ENCODE data around the gene FAM153A.
"Not testable (repeated sequence)": the region's sequence is repeated elsewhere in the genome, so short reads cannot be mapped to it uniquely, and the experiment has no call there.

Gene FAM153A

DNA sequence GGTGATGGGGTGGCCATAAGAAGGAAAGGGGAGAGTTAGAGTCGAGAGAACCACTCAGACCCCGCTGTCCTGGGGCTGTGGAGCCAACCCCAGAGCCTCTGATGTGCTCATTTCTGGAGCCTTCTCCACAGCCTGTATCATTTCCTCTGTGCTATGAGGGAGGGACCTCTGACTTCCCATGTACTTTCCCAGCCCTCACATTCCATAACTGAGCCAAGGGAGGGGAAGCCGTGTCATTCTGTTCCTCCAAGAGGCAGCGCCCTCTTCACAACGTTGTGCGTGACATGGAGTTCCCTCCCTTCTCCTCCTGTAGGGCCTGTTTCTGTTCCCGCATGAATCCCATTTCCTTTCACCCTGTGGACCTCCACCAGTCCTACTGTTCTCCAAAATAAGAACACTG lies 57.8 kb downstream of the FAM153A start:
- DNase-seq (ENCODE audit: low read depth) = not testable (repeated sequence)

DNA sequence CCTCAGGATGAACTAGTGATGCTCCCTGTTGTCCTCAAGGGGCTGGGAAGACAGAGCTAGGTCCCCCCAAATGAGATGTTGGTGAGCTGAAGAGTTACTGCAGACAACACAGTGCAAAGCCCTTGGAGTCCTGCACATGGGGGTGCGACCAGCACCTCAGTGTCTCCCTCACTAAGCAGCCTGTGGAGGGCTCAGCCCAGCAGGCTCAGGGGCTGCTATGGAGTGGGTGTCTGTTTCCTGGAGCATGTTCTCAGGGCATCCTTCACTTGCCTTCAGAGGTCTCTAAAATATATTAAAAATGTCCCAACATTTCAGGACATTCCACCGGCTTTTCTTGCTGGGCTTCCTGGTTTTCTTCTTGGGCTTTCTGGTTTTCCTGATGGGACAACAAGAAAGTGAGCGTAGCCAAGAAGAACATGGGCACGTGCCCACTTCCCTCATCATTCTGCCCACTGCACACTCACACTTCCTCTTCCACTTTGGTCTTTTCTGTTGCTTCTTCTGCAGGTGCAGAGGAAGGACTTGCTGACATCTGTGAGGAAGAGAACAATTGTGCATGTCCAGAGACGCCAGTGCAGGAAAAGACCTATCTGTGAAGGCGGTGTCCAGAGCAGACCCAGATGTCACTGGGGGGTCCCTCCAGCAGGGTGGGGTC lies 58.7 kb downstream of the FAM153A start:
- DNase-seq (ENCODE audit: low read depth) = not testable (repeated sequence)

DNA sequence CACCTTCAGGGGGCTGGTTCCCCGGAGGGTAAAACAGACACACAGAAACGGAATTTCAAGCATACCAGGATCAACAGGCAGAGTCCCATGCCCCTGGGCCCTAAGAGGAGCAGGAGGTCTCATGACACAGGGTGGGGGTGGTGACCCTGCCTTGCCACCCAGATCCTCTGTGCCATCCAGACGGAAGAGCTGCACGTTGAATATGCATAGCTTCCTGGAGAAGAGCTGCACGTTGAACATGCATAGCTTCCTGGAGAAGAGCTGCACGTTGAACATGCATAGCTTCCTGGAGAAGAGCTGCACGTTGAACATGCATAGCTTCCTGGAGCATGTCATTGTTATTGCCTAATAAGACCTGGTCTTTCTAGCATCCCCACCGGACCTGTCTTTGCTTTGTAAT lies 59.9 kb downstream of the FAM153A start:
- not testable (repeated sequence) for DNase-seq (ENCODE audit: low read depth)

DNA sequence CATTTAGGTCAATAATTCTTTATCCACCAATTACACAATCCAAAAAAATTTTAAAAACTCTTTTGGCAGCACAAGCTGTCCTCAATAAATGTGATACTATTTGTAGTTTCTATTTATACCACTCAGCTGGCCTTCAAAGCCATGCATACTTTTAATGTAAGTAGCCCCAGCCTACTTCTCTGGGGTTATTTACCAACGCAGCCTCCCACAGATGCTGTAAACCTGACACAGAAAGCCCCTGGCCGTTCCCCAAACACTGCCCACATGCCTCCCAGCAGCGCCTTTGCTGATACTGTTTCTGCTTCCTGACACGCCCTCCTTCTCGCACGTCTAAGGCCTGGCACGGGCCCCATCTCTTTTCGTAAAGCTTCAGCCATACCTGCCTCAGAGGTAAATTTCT lies 62.7 kb downstream of the FAM153A start:
- not testable (repeated sequence) for DNase-seq (ENCODE audit: low read depth)

DNA sequence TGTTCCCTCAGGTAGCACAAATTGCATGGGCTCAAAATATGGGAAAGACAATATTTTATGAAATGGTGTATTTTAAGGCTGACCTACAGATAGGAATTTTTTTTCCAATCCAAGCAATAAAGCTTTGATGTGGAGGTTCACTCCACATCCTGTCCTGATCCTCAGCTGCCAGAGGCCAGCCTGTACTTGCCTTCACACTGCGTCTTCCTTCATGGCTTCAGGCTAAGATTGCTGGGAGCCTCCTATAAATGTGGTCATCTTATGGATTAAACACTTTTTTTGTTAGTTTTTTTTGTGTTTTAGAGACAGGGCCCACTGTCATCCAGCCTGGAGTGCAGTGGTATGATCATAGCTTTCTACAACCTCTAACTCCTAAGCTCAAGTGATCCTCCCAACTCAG lies 67.3 kb downstream of the FAM153A start:
- DNase-seq (ENCODE audit: low read depth) = not testable (repeated sequence)

DNA sequence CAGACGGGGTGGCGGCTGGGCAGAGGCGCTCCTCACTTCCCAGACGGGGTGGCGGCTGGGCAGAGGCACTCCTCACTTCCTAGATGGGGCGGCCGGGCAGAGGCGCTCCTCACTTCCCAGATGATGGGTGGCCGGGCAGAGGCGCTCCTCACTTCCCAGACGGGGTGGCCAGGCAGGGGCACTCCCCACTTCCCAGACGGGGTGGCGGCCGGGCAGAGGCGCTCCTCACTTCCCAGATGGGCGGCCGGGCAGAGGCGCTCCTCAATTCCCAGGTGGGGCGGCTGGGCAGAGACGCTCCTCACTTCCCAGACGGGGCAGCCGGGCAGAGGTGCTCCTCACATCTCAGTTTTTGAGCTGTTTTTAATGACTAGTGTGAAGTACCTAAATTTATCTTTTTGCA lies 86.6 kb downstream of the FAM153A start:
- DNase-seq (ENCODE audit: low read depth) = not testable (repeated sequence)

DNA sequence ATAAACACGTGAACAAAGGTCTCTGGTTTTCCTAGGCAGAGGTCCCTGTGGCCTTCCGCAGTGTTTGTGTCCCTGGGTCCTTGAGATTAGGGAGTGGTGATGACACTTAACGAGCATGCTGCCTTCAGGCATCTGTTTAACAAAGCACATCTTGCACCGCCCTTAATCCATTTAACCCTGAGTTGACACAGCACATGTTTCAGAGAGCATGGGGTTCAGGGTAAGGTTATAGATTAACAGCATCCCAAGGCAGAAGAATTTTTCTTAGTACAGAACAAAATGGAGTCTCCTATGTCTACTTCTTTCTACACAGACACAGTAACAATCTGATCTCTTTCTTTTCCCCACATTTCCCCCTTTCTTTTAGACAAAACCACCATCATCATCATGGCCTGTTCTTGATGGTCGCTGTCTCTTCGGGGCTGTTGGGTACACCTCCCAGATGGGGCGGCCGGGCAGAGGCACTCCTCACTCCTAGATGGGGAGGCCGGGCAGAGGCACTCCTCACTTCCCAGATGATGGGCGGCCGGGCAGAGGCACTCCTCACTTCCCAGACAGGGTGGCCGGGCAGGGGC lies 87.3 kb downstream of the FAM153A start:
- not testable (repeated sequence) for DNase-seq (ENCODE audit: low read depth)

DNA sequence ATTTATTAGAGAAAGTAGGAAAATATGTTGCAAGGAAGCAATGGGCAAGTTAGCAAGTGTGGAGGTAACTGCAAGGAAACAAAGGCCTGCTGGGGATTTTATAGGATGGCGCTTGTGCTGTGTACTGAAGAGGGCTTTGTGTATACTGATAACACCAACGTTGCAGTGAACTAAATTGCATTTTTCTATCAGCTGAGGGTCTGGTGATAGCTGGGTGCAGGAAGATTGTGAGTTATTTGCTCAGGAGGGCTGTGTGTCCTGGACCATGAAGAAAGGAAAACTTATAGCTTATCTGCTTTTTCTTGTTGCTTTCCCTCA lies 88.2 kb downstream of the FAM153A start:
- not testable (repeated sequence) for DNase-seq (ENCODE audit: low read depth)

DNA sequence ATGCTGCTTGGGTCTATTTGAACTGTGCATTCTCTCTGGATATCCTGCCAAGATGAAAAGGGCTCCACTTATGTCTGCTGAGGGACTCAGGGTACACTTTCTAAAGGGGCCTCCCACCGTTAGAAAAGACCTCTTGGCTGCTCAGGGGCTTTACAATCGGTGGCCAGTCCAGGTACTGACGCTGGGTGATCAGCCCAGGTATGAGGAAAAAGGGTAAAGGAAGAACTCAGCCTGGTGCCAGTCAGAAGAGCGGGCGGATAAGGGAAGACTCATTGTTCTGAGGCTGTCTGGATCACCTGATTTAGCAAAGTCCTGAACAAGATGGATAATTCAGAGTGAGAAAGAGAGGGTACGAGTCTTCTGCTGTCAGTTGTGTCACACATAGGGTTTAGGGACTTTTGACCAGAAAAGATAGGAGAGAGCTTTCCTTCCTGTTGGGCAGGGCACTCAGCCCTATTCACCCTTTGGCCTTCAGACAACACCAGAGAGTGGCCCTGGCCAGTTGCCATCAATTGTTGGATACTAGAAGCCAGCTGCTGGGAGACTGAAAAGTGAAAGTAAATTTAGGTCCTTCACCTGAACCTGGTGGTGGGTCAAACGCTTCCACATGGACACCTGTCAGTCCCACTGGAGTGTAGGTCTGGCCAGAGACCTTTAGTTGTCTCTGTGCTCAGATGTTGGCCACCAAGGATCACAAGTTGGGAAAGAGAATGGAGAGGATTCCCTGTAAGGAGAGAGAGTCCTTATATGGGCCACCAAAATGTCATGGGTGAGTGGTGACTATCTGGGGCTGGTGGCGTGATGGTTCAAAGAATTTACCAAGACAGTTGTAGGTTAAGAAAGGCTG lies 88.8 kb downstream of the FAM153A start:
- DNase-seq (ENCODE audit: low read depth) = not testable (repeated sequence)

DNA sequence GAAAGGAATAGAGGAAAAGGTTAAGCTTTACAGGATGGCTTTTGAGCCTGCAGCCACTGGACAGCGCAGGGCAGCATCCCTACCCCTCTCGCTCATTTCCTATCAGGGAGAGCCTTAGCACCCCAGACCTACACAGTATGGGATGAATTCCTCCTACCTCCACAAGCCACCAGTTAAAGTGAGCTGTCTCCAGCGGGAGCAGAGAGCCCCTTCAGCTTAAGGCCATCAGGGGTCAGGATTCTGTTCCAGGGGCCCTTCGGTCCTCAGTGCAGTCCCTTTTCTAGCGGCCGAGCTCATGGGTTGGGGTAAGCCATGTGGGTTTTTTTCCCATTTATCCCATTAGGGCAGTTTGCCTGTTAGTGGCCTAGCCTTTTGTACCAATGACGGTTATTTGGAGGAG lies 89.7 kb downstream of the FAM153A start:
- not testable (repeated sequence) for DNase-seq (ENCODE audit: low read depth)

DNA sequence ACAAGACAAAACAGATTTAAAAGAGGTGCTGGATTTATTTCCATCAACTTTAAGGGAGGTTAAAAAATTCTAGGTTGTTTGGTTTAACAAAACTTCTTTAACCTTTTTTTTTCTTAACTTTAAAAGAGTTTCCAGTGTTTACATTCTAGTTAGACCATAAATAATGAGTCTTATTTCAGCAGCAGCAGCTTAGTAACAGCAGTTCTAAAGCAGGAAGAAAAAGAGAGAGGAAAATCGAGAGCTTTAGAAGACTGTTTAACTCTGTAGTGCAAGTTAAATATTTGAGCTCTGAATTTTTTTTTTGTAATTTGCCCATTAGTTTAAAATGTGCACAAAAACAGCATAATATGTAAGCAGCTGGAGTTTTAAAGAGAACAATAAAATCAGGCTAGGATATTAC lies 90.2 kb downstream of the FAM153A start:
- not testable (repeated sequence) for DNase-seq (ENCODE audit: low read depth)

DNA sequence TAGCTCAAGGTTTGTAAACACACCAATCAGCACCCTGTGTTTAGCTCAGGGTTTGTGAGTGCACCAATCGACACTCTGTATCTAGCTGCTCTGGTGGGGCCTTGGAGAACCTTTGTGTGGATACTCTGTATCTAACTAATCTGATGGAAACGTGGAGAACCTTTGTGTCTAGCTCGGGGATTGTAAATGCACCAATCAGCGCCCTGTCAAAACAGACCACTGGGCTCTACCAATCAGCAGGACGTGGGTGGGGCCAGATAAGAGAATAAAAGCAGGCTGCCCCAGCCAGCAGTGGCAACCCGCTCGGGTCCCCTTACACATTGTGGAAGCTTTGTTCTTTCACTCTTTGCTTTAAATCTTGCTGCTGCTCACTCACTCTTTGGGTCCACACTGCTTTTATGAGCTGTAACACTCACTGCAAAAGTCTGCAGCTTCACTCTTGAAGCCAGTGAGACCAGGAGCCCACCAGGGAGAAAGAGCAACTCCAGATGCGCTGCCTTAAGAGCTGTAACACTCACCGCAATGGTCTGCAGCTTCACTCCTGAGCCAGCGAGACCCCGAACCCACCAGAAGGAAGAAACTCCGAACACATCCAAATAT lies 93.6 kb downstream of the FAM153A start:
- not testable (repeated sequence) for DNase-seq (ENCODE audit: low read depth)

DNA sequence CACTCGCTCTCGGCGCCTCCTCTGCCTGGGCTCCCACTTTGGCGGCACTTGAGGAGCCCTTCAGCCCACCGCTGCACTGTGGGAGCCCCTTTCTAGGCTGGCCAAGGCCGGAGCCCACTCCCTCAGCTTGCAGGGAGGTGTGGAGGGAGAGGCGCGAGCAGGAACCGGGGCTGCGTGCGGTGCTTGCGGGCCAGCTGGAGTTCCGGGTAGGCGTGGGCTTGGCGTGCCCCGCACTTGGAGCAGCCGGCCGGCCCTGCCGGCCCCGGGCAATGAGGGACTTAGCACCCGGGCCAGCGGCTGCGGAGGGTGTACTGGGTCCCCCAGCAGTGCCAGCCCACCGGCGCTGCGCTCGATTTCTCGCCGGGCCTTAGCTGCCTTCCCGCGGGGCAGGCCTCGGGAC lies 94.6 kb downstream of the FAM153A start:
- not testable (repeated sequence) for DNase-seq (ENCODE audit: low read depth)

DNA sequence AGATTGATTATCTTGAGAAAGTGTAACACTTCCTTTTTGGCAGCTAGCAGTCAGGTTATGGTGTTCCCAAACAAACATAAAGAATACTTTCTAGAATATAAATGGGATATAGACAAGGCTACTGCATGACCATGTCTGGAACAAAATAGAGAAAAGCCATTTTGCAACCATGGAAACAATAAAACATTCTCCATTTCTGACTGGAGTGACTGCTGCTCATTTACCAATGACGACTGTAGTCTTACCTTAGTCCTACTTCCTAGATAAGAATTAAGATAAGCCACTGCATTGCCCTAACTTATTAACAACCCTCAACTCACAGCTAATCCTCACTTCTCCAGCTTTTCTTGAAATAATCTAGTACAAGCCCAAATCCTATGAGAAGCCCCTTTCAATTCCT lies 100.8 kb downstream of the FAM153A start:
- DNase-seq (ENCODE audit: low read depth) = not testable (repeated sequence)
